Measurements from ENCODE around the gene XPC.

- no peak for TF ChIP-seq CTCF (IDR thresholded peaks at IDR 0.05)
- no peak for TF ChIP-seq SIN3A (IDR thresholded peaks at IDR 0.05; ENCODE audit: borderline replicate concordance, insufficient read depth, low read depth, low read length)
- no peak for TF ChIP-seq TCF7L2 (IDR thresholded peaks at IDR 0.05; ENCODE audit: low read depth, low read length)
- TF ChIP-seq POLR2AphosphoS5 (IDR thresholded peaks at IDR 0.05; ENCODE audit: low read depth, low read length): 0 out of 2 replicates have a peak, but pooled peaks have one; percentile 45
- TF ChIP-seq REST (IDR thresholded peaks at IDR 0.05; ENCODE audit: insufficient read depth in 1 of 2, low read depth in 2 of 2, low read length in 1 of 2): peak in 1 of 2 experiments; percentile 71; a peak in 1 of 4 replicates
Measured at GRCh38 chr3:14124615-14125192, 53.7 kb downstream of the XPC start, which contains the start of the genes CHCHD4 and TMEM43.
